GM23338 (cell line): Measurements from ENCODE around the gene CAPG. TPM values are rescaled to one million over a fixed set of nuclear protein-coding genes. Genes with fewer than 3 reads are reported as not detected.

Experiments
- ATAC-seq: fragments of 200-7000 bp; cut with Tn5 transposase; 3 replicates; pipeline ENCODE4 v1.9.1; 2020
- DNase-seq: peaks from one replicate; pipeline ENCODE4 v3.0.0-alpha.2; 2015; ENCODE audit warnings: low spot score
- H2AFZ ChIP-seq: fragments of 200-600 bp; sonication (generic); 2 replicates; pipeline ENCODE4 v1.8.0; 2016; ENCODE audit warnings: antibody characterized with exemption, mild to moderate bottlenecking, moderate library complexity
- H3F3A ChIP-seq: fragments of 200-600 bp; sonication (generic); replicated peaks from 2 replicates; pipeline ENCODE4 v1.8.0; 2017; ENCODE audit warnings: antibody characterized with exemption, mixed run types, low read depth
- H3K27ac ChIP-seq: fragments of 200-600 bp; sonication (generic); 2 replicates; pipeline ENCODE4 v1.6.1; 2016; ENCODE audit warnings: low read depth
- H3K27me3 ChIP-seq: fragments of 200-600 bp; sonication (generic); 2 replicates; pipeline ENCODE4 v1.8.0; 2016; ENCODE audit warnings: mild to moderate bottlenecking, mixed run types, moderate library complexity; ENCODE audit not compliant: insufficient read depth
- H3K36me3 ChIP-seq: fragments of 200-600 bp; sonication (generic); 2 replicates; pipeline ENCODE4 v1.8.0; 2016; ENCODE audit warnings: mild to moderate bottlenecking; ENCODE audit not compliant: insufficient read depth
- H3K4me1 ChIP-seq: fragments of 200-600 bp; sonication (generic); 2 replicates; pipeline ENCODE4 v1.8.0; 2016; ENCODE audit warnings: mild to moderate bottlenecking, moderate library complexity; ENCODE audit not compliant: insufficient read depth
- H3K4me2 ChIP-seq: fragments of 200-600 bp; sonication (generic); 2 replicates; pipeline ENCODE4 v1.7.1; 2017; ENCODE audit warnings: mixed run types
- H3K4me3 ChIP-seq: fragments of 200-600 bp; sonication (generic); 2 replicates; pipeline ENCODE4 v1.6.1; 2016; ENCODE audit warnings: mixed run types
- H3K79me2 ChIP-seq: fragments of 200-600 bp; sonication (generic); replicated peaks from 2 replicates; pipeline ENCODE4 v1.8.0; 2017; ENCODE audit warnings: mild to moderate bottlenecking; ENCODE audit not compliant: insufficient read depth
- H3K9me2 ChIP-seq: fragments of 200-600 bp; sonication (generic); 2 replicates; pipeline ENCODE4 v1.8.0; 2017; ENCODE audit not compliant: insufficient read depth
- H4K20me1 ChIP-seq: fragments of 200-600 bp; sonication (generic); replicated peaks from 2 replicates; pipeline ENCODE4 v1.8.0; 2017; ENCODE audit warnings: mild to moderate bottlenecking; ENCODE audit not compliant: insufficient read depth
- H3K27ac Mint-ChIP-seq: 2 replicates; pipeline ENCODE4 v1.8.0; 2020; ENCODE audit warnings: inconsistent platforms, mild to moderate bottlenecking, moderate library complexity, mixed read lengths
- H3K27me3 Mint-ChIP-seq: 3 replicates; pipeline ENCODE4 v1.8.0; 2022; ENCODE audit warnings: low read depth, mild to moderate bottlenecking, moderate library complexity, mixed read lengths, inconsistent platforms; ENCODE audit not compliant: insufficient read depth, poor library complexity
- H3K36me3 Mint-ChIP-seq: 3 replicates; pipeline ENCODE4 v1.8.0; 2021; ENCODE audit warnings: low read depth, mild to moderate bottlenecking, inconsistent platforms, moderate library complexity, mixed read lengths
- H3K4me1 Mint-ChIP-seq: 3 replicates; pipeline ENCODE4 v1.8.0; 2020; ENCODE audit warnings: mild to moderate bottlenecking, inconsistent platforms, mixed read lengths
- H3K4me3 Mint-ChIP-seq: 3 replicates; pipeline ENCODE4 v1.8.0; 2021; ENCODE audit warnings: moderate library complexity, mild to moderate bottlenecking, inconsistent platforms, mixed read lengths
- H3K9me3 Mint-ChIP-seq: 3 replicates; pipeline ENCODE4 v1.8.0; 2020; ENCODE audit warnings: moderate library complexity, mild to moderate bottlenecking, inconsistent platforms, mixed read lengths
- CREB1 ChIP-seq: fragments of 250-450 bp; sonication (Bioruptor Pico); IDR thresholded peaks from 2 replicates; pipeline ENCODE4 v1.5.0; 2020; ENCODE audit warnings: low read depth, mild to moderate bottlenecking, moderate library complexity
- EZH2 ChIP-seq: fragments of 200-600 bp; sonication (generic); IDR thresholded peaks from one replicate; pipeline ENCODE4 v1.8.0; 2017; ENCODE audit warnings: antibody characterized with exemption, mild to moderate bottlenecking, low read depth; ENCODE audit not compliant: unreplicated experiment
- EZH2phosphoT487 ChIP-seq: fragments of 200-600 bp; sonication (generic); IDR thresholded peaks from one replicate; pipeline ENCODE4 v1.8.1; 2018; ENCODE audit warnings: antibody characterized with exemption; ENCODE audit not compliant: unreplicated experiment
- JUNB ChIP-seq: IDR thresholded peaks from one replicate; pipeline ENCODE4 v1.6.1; 2016; ENCODE audit warnings: antibody characterized with exemption; ENCODE audit not compliant: unreplicated experiment
- NANOG ChIP-seq: IDR thresholded peaks from 2 replicates; pipeline ENCODE4 v1.6.1; 2016; ENCODE audit warnings: antibody characterized with exemption, borderline replicate concordance
- POLR2AphosphoS5 ChIP-seq: IDR thresholded peaks from 2 replicates; pipeline ENCODE4 v1.6.1; 2016; ENCODE audit warnings: antibody characterized with exemption, low read depth
- STAT1 ChIP-seq: IDR thresholded peaks from one replicate; pipeline ENCODE4 v1.6.1; 2016; ENCODE audit warnings: antibody characterized with exemption; ENCODE audit not compliant: unreplicated experiment
- ZNF114 ChIP-seq: fragments of 250-450 bp; sonication (Bioruptor Pico); IDR thresholded peaks from 2 replicates; pipeline ENCODE4 v1.5.0; 2020; ENCODE audit warnings: mild to moderate bottlenecking, moderate library complexity
- ZNF331 ChIP-seq: fragments of 250-450 bp; sonication (Bioruptor Pico); IDR thresholded peaks from 2 replicates; pipeline ENCODE4 v1.5.0; 2020; ENCODE audit warnings: low read depth, mild to moderate bottlenecking, moderate library complexity
- polyA plus RNA-seq: library from polyadenylated mRNA; unstranded; fragments of >200 nt; fragmentation: Nextera tagmentation; extraction: Ambion mirVana; gene quantifications from 2 replicates; pipeline ENCODE4 v1.2.1, GENCODE V29; 2016
- total RNA-seq: library from RNA; depleted of rRNA; stranded (reverse); fragments of >200 nt; shearing (Covaris generic); gene quantifications from 2 replicates; pipeline ENCODE4 v1.2.3, GENCODE V29; 2014
- TF ChIP-seq, protein P1 (sequence below): IDR thresholded peaks from one replicate; pipeline ENCODE4 v1.6.1; 2018; ENCODE audit warnings: antibody characterized with exemption; ENCODE audit not compliant: unreplicated experiment
- TF ChIP-seq, protein P2 (sequence below): fragments of 250-450 bp; sonication (Bioruptor Pico); IDR thresholded peaks from 2 replicates; pipeline ENCODE4 v1.5.0; 2020; ENCODE audit warnings: mild to moderate bottlenecking, moderate library complexity
- TF ChIP-seq, protein P3 (sequence below), 2 experiments: fragments of 200-600 bp in 1 of 2; sonication (generic) in 1 of 2; conservative IDR thresholded peaks; 2 replicates each; pipeline versions ENCODE4 v1.5.1 to v1.6.1; 2016 to 2017; ENCODE audit warnings: antibody characterized with exemption in 2 of 2, low read depth in 2 of 2, mild to moderate bottlenecking in 2 of 2, moderate library complexity in 1 of 2
- TF ChIP-seq, protein P4 (sequence below): IDR thresholded peaks from 2 replicates; pipeline ENCODE4 v1.6.1; 2016; ENCODE audit warnings: antibody characterized with exemption

The CAPG gene
- total and polyA plus RNA-seq, 2 experiments from 2014 or later = 88.7 to 104 TPM

DNA sequence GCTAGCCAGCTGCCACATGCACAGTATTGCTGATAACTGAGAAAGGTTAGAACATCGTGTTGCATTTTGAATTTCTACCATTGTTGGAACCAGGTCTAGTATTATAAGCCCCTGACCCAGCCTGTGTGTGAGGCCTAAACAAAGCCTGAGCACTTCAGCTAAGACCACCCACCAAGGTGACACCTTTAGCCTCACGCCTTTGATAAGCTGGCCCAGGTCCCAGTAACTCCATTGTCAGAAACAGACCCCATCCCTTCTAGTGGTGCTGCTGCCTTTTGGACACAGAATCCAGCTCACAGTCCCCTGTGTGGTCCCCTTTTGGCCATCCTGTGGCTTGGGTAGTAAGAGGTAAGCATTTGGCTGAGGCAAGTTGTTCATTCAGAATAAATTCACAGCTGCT, 54.0 kb downstream of the CAPG start:
- no peaks in the 10 kb centered on the region for H3K27me3 ChIP-seq
- H3K36me3 Mint-ChIP-seq = no peaks in the 10 kb centered on the region
- no peak overlapping the region for H3K27ac ChIP-seq
- H3K4me1 ChIP-seq = peaks cover 15% of the 10 kb centered on the region
- H3K79me2 ChIP-seq = no peaks in the 10 kb centered on the region
- TF ChIP-seq STAT1 (no peak), EZH2 (no peak), CREB1 (CRISPR knock-in tag) (no peak), ZNF114 (CRISPR knock-in tag) (no peak), EZH2phosphoT487 (no peak), JUNB (no peak), ZNF331 (CRISPR knock-in tag) (no peak), NANOG (no peak), POLR2AphosphoS5 (no peak)
- TF ChIP-seq, protein P1, sequence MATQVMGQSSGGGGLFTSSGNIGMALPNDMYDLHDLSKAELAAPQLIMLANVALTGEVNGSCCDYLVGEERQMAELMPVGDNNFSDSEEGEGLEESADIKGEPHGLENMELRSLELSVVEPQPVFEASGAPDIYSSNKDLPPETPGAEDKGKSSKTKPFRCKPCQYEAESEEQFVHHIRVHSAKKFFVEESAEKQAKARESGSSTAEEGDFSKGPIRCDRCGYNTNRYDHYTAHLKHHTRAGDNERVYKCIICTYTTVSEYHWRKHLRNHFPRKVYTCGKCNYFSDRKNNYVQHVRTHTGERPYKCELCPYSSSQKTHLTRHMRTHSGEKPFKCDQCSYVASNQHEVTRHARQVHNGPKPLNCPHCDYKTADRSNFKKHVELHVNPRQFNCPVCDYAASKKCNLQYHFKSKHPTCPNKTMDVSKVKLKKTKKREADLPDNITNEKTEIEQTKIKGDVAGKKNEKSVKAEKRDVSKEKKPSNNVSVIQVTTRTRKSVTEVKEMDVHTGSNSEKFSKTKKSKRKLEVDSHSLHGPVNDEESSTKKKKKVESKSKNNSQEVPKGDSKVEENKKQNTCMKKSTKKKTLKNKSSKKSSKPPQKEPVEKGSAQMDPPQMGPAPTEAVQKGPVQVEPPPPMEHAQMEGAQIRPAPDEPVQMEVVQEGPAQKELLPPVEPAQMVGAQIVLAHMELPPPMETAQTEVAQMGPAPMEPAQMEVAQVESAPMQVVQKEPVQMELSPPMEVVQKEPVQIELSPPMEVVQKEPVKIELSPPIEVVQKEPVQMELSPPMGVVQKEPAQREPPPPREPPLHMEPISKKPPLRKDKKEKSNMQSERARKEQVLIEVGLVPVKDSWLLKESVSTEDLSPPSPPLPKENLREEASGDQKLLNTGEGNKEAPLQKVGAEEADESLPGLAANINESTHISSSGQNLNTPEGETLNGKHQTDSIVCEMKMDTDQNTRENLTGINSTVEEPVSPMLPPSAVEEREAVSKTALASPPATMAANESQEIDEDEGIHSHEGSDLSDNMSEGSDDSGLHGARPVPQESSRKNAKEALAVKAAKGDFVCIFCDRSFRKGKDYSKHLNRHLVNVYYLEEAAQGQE = no peak
- TF ChIP-seq, protein P2, sequence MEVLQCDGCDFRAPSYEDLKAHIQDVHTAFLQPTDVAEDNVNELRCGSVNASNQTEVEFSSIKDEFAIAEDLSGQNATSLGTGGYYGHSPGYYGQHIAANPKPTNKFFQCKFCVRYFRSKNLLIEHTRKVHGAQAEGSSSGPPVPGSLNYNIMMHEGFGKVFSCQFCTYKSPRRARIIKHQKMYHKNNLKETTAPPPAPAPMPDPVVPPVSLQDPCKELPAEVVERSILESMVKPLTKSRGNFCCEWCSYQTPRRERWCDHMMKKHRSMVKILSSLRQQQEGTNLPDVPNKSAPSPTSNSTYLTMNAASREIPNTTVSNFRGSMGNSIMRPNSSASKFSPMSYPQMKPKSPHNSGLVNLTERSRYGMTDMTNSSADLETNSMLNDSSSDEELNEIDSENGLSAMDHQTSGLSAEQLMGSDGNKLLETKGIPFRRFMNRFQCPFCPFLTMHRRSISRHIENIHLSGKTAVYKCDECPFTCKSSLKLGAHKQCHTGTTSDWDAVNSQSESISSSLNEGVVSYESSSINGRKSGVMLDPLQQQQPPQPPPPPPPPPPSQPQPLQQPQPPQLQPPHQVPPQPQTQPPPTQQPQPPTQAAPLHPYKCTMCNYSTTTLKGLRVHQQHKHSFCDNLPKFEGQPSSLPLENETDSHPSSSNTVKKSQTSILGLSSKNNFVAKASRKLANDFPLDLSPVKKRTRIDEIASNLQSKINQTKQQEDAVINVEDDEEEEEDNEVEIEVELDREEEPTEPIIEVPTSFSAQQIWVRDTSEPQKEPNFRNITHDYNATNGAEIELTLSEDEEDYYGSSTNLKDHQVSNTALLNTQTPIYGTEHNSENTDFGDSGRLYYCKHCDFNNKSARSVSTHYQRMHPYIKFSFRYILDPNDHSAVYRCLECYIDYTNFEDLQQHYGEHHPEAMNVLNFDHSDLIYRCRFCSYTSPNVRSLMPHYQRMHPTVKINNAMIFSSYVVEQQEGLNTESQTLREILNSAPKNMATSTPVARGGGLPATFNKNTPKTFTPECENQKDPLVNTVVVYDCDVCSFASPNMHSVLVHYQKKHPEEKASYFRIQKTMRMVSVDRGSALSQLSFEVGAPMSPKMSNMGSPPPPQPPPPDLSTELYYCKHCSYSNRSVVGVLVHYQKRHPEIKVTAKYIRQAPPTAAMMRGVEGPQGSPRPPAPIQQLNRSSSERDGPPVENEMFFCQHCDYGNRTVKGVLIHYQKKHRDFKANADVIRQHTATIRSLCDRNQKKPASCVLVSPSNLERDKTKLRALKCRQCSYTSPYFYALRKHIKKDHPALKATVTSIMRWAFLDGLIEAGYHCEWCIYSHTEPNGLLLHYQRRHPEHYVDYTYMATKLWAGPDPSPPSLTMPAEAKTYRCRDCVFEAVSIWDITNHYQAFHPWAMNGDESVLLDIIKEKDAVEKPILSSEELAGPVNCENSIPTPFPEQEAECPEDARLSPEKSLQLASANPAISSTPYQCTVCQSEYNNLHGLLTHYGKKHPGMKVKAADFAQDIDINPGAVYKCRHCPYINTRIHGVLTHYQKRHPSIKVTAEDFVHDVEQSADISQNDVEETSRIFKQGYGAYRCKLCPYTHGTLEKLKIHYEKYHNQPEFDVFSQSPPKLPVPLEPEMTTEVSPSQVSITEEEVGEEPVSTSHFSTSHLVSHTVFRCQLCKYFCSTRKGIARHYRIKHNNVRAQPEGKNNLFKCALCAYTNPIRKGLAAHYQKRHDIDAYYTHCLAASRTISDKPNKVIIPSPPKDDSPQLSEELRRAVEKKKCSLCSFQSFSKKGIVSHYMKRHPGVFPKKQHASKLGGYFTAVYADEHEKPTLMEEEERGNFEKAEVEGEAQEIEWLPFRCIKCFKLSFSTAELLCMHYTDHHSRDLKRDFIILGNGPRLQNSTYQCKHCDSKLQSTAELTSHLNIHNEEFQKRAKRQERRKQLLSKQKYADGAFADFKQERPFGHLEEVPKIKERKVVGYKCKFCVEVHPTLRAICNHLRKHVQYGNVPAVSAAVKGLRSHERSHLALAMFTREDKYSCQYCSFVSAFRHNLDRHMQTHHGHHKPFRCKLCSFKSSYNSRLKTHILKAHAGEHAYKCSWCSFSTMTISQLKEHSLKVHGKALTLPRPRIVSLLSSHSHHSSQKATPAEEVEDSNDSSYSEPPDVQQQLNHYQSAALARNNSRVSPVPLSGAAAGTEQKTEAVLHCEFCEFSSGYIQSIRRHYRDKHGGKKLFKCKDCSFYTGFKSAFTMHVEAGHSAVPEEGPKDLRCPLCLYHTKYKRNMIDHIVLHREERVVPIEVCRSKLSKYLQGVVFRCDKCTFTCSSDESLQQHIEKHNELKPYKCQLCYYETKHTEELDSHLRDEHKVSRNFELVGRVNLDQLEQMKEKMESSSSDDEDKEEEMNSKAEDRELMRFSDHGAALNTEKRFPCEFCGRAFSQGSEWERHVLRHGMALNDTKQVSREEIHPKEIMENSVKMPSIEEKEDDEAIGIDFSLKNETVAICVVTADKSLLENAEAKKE (CRISPR knock-in tag) = no peak
- TF ChIP-seq, protein P3, sequence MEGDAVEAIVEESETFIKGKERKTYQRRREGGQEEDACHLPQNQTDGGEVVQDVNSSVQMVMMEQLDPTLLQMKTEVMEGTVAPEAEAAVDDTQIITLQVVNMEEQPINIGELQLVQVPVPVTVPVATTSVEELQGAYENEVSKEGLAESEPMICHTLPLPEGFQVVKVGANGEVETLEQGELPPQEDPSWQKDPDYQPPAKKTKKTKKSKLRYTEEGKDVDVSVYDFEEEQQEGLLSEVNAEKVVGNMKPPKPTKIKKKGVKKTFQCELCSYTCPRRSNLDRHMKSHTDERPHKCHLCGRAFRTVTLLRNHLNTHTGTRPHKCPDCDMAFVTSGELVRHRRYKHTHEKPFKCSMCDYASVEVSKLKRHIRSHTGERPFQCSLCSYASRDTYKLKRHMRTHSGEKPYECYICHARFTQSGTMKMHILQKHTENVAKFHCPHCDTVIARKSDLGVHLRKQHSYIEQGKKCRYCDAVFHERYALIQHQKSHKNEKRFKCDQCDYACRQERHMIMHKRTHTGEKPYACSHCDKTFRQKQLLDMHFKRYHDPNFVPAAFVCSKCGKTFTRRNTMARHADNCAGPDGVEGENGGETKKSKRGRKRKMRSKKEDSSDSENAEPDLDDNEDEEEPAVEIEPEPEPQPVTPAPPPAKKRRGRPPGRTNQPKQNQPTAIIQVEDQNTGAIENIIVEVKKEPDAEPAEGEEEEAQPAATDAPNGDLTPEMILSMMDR (conservative IDR thresholded peaks at IDR 0.05; ENCODE audit: low read depth in 2 of 2) = no peak
- TF ChIP-seq, protein P4, sequence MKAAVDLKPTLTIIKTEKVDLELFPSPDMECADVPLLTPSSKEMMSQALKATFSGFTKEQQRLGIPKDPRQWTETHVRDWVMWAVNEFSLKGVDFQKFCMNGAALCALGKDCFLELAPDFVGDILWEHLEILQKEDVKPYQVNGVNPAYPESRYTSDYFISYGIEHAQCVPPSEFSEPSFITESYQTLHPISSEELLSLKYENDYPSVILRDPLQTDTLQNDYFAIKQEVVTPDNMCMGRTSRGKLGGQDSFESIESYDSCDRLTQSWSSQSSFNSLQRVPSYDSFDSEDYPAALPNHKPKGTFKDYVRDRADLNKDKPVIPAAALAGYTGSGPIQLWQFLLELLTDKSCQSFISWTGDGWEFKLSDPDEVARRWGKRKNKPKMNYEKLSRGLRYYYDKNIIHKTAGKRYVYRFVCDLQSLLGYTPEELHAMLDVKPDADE = no peak
- H4K20me1 ChIP-seq = no peaks in the 10 kb centered on the region; the same call in none of the 2 replicates
- H3F3A ChIP-seq = no peaks in the 10 kb centered on the region
- DNase-seq (no peak), ATAC-seq (no peak)
- H3K4me3 Mint-ChIP-seq = no peak overlapping the region
- no peak overlapping the region for H3K4me3 ChIP-seq
- H3K9me2 ChIP-seq = no peaks in the 10 kb centered on the region
- H3K9me3 Mint-ChIP-seq = no peaks in the 10 kb centered on the region
- H3K36me3 ChIP-seq = no peaks in the 10 kb centered on the region
- H3K27ac Mint-ChIP-seq = no peak overlapping the region
- no peak overlapping the region for H2AFZ ChIP-seq
- H3K4me1 Mint-ChIP-seq = peaks cover 15% of the 10 kb centered on the region
- no peak overlapping the region for H3K4me2 ChIP-seq
- peaks cover 6% of the 10 kb centered on the region for H3K27me3 Mint-ChIP-seq
